HFFc6 (cell line): ENCODE results near the gene SLC25A13. TPM values are rescaled to one million over a fixed set of nuclear protein-coding genes. Genes with fewer than 3 reads are reported as not detected.

Source experiments
- DNase-seq: peaks from one replicate; pipeline ENCODE4 v3.0.0-alpha.2; 2018
- H3K27ac Mint-ChIP-seq: 2 replicates; pipeline ENCODE4 v1.8.0; 2020; ENCODE audit warnings: mild to moderate bottlenecking, mixed read lengths
- H3K27me3 Mint-ChIP-seq: 2 replicates; pipeline ENCODE4 v1.8.0; 2021; ENCODE audit warnings: mild to moderate bottlenecking, moderate library complexity, mixed read lengths; ENCODE audit not compliant: insufficient read depth
- H3K36me3 Mint-ChIP-seq: 2 replicates; pipeline ENCODE4 v1.8.0; 2021; ENCODE audit warnings: low read depth, mixed read lengths
- H3K4me1 Mint-ChIP-seq: 2 replicates; pipeline ENCODE4 v1.8.0; 2020; ENCODE audit warnings: low read depth, mixed read lengths
- H3K4me3 Mint-ChIP-seq: 2 replicates; pipeline ENCODE4 v1.8.0; 2020; ENCODE audit warnings: mild to moderate bottlenecking, moderate library complexity, mixed read lengths
- H3K9me3 Mint-ChIP-seq: 2 replicates; pipeline ENCODE4 v1.8.0; 2020; ENCODE audit warnings: mild to moderate bottlenecking, mixed read lengths
- CTCF ChIP-seq: fragments of 200-600 bp; sonication (generic); IDR thresholded peaks from 2 replicates; pipeline ENCODE4 v1.5.0; 2021; ENCODE audit warnings: antibody characterized with exemption, mild to moderate bottlenecking
- total RNA-seq, 6 experiments: library from RNA; stranded (reverse); fragmentation: NEBNext Ultra II Directional; extraction: Animal tissue kit (Norgen Biotek cat#: 25700); gene quantifications; 2 replicates in 1 of 6; 3 replicates in 5 of 6; pipeline ENCODE4 v1.2.3, GENCODE V29; 2021

The SLC25A13 gene
- total RNA-seq, 6 experiments from 2014 or later, result 7.4 to 15.4 (median 12.9) TPM

- Mint-ChIP-seq H3K9me3 (no peaks in the 10 kb centered on the region), H3K27me3 (no peaks in the 10 kb centered on the region; the same call in 1 of the 2 replicates), H3K4me1 (peaks cover 31% of the 10 kb centered on the region), H3K36me3 (no peaks in the 10 kb centered on the region; the same call in 1 of the 2 replicates), H3K4me3 (peak overlapping the region; percentile 50; the same call in 1 of the 2 replicates), H3K27ac (peak overlapping the region; percentile 82)
- no peak for TF ChIP-seq CTCF
- DNase-seq, result peak; percentile 8
Observed at GRCh38 chr7:96304573-96304972, 17.3 kb downstream of the SLC25A13 start.

GRCh38 chr7:96303686-96304443 lies 18.0 kb downstream of the SLC25A13 start:
- Mint-ChIP-seq H3K27ac (peak overlapping the region; percentile 82), H3K4me3 (peak overlapping the region; percentile 50), H3K9me3 (no peaks in the 10 kb centered on the region), H3K27me3 (no peaks in the 10 kb centered on the region; the same call in 1 of the 2 replicates), H3K4me1 (peaks cover 31% of the 10 kb centered on the region), H3K36me3 (no peaks in the 10 kb centered on the region; the same call in 1 of the 2 replicates)
- DNase-seq, result peak; percentile 88
- no peak for TF ChIP-seq CTCF

- no peak overlapping the region; the same call in 1 of the 2 replicates for H3K4me3 Mint-ChIP-seq
- no peaks in the 10 kb centered on the region; the same call in 1 of the 2 replicates for H3K27me3 Mint-ChIP-seq
- no peak for DNase-seq
- H3K9me3 Mint-ChIP-seq, result no peaks in the 10 kb centered on the region
- TF ChIP-seq CTCF, result no peak
- H3K36me3 Mint-ChIP-seq, result no peaks in the 10 kb centered on the region; the same call in 1 of the 2 replicates
- peaks cover 31% of the 10 kb centered on the region for H3K4me1 Mint-ChIP-seq
- H3K27ac Mint-ChIP-seq, result peak overlapping the region; percentile 82
Observed at GRCh38 chr7:96303105-96303685, 18.7 kb downstream of the SLC25A13 start.

GRCh38 chr7:96300986-96301385 lies 20.9 kb downstream of the SLC25A13 start:
- Mint-ChIP-seq H3K27ac (no peak overlapping the region), H3K4me3 (no peak overlapping the region), H3K9me3 (no peaks in the 10 kb centered on the region), H3K27me3 (no peaks in the 10 kb centered on the region; the same call in 1 of the 2 replicates), H3K4me1 (peaks cover 31% of the 10 kb centered on the region), H3K36me3 (no peaks in the 10 kb centered on the region; the same call in 1 of the 2 replicates)
- no peak for DNase-seq
- TF ChIP-seq CTCF, result no peak

GRCh38 chr7:96300502-96300901 lies 21.4 kb downstream of the SLC25A13 start:
- no peak overlapping the region for H3K27ac Mint-ChIP-seq
- H3K4me1 Mint-ChIP-seq, result peaks cover 28% of the 10 kb centered on the region
- no peak for DNase-seq
- no peak for TF ChIP-seq CTCF
- no peak overlapping the region for H3K4me3 Mint-ChIP-seq
- no peaks in the 10 kb centered on the region for H3K9me3 Mint-ChIP-seq
- H3K27me3 Mint-ChIP-seq, result no peaks in the 10 kb centered on the region; the same call in 1 of the 2 replicates
- H3K36me3 Mint-ChIP-seq, result peaks cover 1% of the 10 kb centered on the region; the same call in 1 of the 2 replicates
